ENCODE measurements around the gene NPBWR2. TPM values are rescaled to one million over a fixed set of nuclear protein-coding genes. Genes with fewer than 3 reads are reported as not detected.

Gene NPBWR2
- total RNA-seq, 4 donors from 2014 or later: not detected

GRCh38 chr20:64113796-64114355 lies 6.5 kb upstream of the NPBWR2 start:
- 53 to 78% methylated on average over 2 to 13 of the region's 13 CpGs for WGBS, 2 donors (ENCODE audit: low coverage in 1 of 2)
- Histone ChIP-seq H3K36me3 (no peaks in the 10 kb centered on the region), H3K4me1 (no peaks in the 10 kb centered on the region), H3K4me3 (no peak overlapping the region), H3K9me3 (no peaks in the 10 kb centered on the region), H3K27ac (no peak overlapping the region), H3K27me3 (peaks cover 2% of the 10 kb centered on the region)
- intact Hi-C loops (cut with DNase I; ENCODE audit: low total_unique reads) (loop anchor here (5.0 kb wide), 1 partner anchor 77 kb away; the partner anchor contains the start of gene C20orf204), in situ Hi-C loops (cut with MboI; ENCODE audit: low pct_ligation_motif_present in 1 of 4, low pct_unique_long_range_greater_than_20kb in 1 of 4, low sequenced_read_pairs in 3 of 4) (no loop called here)
- TF ChIP-seq, protein P1, sequence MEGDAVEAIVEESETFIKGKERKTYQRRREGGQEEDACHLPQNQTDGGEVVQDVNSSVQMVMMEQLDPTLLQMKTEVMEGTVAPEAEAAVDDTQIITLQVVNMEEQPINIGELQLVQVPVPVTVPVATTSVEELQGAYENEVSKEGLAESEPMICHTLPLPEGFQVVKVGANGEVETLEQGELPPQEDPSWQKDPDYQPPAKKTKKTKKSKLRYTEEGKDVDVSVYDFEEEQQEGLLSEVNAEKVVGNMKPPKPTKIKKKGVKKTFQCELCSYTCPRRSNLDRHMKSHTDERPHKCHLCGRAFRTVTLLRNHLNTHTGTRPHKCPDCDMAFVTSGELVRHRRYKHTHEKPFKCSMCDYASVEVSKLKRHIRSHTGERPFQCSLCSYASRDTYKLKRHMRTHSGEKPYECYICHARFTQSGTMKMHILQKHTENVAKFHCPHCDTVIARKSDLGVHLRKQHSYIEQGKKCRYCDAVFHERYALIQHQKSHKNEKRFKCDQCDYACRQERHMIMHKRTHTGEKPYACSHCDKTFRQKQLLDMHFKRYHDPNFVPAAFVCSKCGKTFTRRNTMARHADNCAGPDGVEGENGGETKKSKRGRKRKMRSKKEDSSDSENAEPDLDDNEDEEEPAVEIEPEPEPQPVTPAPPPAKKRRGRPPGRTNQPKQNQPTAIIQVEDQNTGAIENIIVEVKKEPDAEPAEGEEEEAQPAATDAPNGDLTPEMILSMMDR (IDR thresholded peaks at IDR 0.05): no peak
- TF ChIP-seq POLR2A (IDR thresholded peaks at IDR 0.05): no peak
- TF ChIP-seq EP300 (IDR thresholded peaks at IDR 0.05; ENCODE audit: low read depth): no peak
- no peak for TF ChIP-seq POLR2AphosphoS5 (IDR thresholded peaks at IDR 0.05)
- DNase-seq: peak; percentile 2

DNA sequence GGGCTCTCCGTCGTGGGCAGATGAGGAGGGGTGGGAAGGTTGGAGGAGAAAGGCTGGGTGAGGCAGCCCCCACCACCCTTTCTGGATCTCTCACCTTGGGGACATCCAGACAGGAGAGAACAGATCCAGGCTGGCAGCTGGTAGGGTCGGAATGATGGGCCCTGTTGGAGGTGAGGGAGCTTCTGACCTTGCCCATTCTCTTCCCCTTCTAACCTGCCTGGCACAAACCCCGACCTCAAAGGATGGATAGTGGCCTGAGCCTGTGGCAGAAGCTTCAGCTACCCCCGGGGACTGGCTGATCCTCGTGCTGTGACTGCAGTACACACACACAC lies 6.0 kb upstream of the NPBWR2 start:
- Histone ChIP-seq H3K4me3 (no peak overlapping the region), H3K36me3 (no peaks in the 10 kb centered on the region), H3K27me3 (peaks cover 2% of the 10 kb centered on the region), H3K27ac (no peak overlapping the region), H3K9me3 (no peaks in the 10 kb centered on the region), H3K4me1 (no peaks in the 10 kb centered on the region)
- DNase-seq: peak; percentile 1
- intact Hi-C loops (cut with DNase I; ENCODE audit: low total_unique reads) (loop anchor here (5.0 kb wide), 1 partner anchor 76 kb away; the partner anchor contains the start of gene C20orf204), in situ Hi-C loops (cut with MboI; ENCODE audit: low pct_ligation_motif_present in 1 of 4, low pct_unique_long_range_greater_than_20kb in 1 of 4, low sequenced_read_pairs in 3 of 4) (no loop called here)
- TF ChIP-seq EP300 (IDR thresholded peaks at IDR 0.05; ENCODE audit: low read depth) (no peak), POLR2A (IDR thresholded peaks at IDR 0.05) (no peak), POLR2AphosphoS5 (IDR thresholded peaks at IDR 0.05) (no peak)
- TF ChIP-seq, protein P1 (IDR thresholded peaks at IDR 0.05): no peak
- 51 to 70% methylated on average over 3 to 6 of the region's 6 CpGs for WGBS, 2 donors (ENCODE audit: low coverage in 1 of 2)

- H3K4me1 ChIP-seq: no peaks in the 10 kb centered on the region
- no peak overlapping the region for H3K4me3 ChIP-seq
- intact Hi-C loops (cut with DNase I; ENCODE audit: low total_unique reads) (loop anchor here (5.0 kb wide), 1 partner anchor 76 kb away; the partner anchor contains the start of gene C20orf204), in situ Hi-C loops (cut with MboI; ENCODE audit: low pct_ligation_motif_present in 1 of 4, low pct_unique_long_range_greater_than_20kb in 1 of 4, low sequenced_read_pairs in 3 of 4) (no loop called here)
- TF ChIP-seq, protein P1 (IDR thresholded peaks at IDR 0.05): no peak
- no peak for TF ChIP-seq EP300 (IDR thresholded peaks at IDR 0.05; ENCODE audit: low read depth)
- TF ChIP-seq POLR2A (IDR thresholded peaks at IDR 0.05): no peak
- DNase-seq: peak; percentile 2
- H3K9me3 ChIP-seq: no peaks in the 10 kb centered on the region
- H3K36me3 ChIP-seq: no peaks in the 10 kb centered on the region
- 78% methylated on average over 18 of the region's 18 CpGs; no CpG with 5 or more reads in 1 of the 2 donors for WGBS, 2 donors (ENCODE audit: low coverage in 1 of 2)
- H3K27me3 ChIP-seq: peaks cover 2% of the 10 kb centered on the region
- H3K27ac ChIP-seq: no peak overlapping the region
Observed at GRCh38 chr20:64112691-64113443, 5.5 kb upstream of the NPBWR2 start.

GRCh38 chr20:64111841-64112641 lies 4.7 kb upstream of the NPBWR2 start:
- intact Hi-C loops (cut with DNase I; ENCODE audit: low total_unique reads): loop anchor here (5.0 kb wide), 1 partner anchor 75 kb away; the partner anchor contains the start of gene C20orf204
- in situ Hi-C loops (cut with MboI; ENCODE audit: low pct_ligation_motif_present in 1 of 4, low pct_unique_long_range_greater_than_20kb in 1 of 4, low sequenced_read_pairs in 3 of 4): no loop called here
- Histone ChIP-seq H3K4me1 (no peaks in the 10 kb centered on the region), H3K9me3 (no peaks in the 10 kb centered on the region), H3K4me3 (no peak overlapping the region), H3K27ac (no peak overlapping the region), H3K36me3 (no peaks in the 10 kb centered on the region), H3K27me3 (peaks cover 2% of the 10 kb centered on the region)
- 60 to 74% methylated on average over 2 to 18 of the region's 19 CpGs for WGBS, 2 donors (ENCODE audit: low coverage in 1 of 2)
- TF ChIP-seq, protein P1 (IDR thresholded peaks at IDR 0.05): no peak
- TF ChIP-seq POLR2AphosphoS5 (IDR thresholded peaks at IDR 0.05) (no peak), EP300 (IDR thresholded peaks at IDR 0.05; ENCODE audit: low read depth) (no peak), POLR2A (IDR thresholded peaks at IDR 0.05) (no peak)
- peak; percentile 3 for DNase-seq

All from transverse colon (tissue), 4 donors.